ENCODE data around the gene TRIM63. TPM values are rescaled to one million over a fixed set of nuclear protein-coding genes. Genes with fewer than 3 reads are reported as not detected.

The TRIM63 gene
- total and polyA plus RNA-seq, 2 of the 8 experiments (the other 6 are each of a cell fraction or from before 2014, with no cell fraction given), result not detected

GRCh38 chr1:26064553-26064952 lies 2.9 kb downstream of the TRIM63 start:
- Histone ChIP-seq H3K4me2 (ENCODE audit: insufficient read depth in 1 of 2, low read depth in 2 of 2, low read length in 2 of 2) (no peak overlapping the region), H2BK12ac (ENCODE audit: low read depth, low read length) (no peak overlapping the region), H2AFZ (ENCODE audit: low read length) (no peak overlapping the region), H2BK15ac (ENCODE audit: low read length) (no peak overlapping the region), H3K18ac (ENCODE audit: extremely low read depth, low read length) (no peak overlapping the region), H2BK5ac (ENCODE audit: low read depth, low read length) (no peak overlapping the region), H3K23ac (ENCODE audit: insufficient read length) (no peak overlapping the region), H4K20me1 (replicated peaks in 1 of 2; ENCODE audit: control insufficient read depth in 1 of 2, insufficient read depth in 2 of 2, low read length in 2 of 2) (no peaks in the 10 kb centered on the region), H3K79me1 (ENCODE audit: low read depth, low read length) (no peaks in the 10 kb centered on the region), H3K4me3 (ENCODE audit: extremely low read depth in 1 of 4, insufficient read depth in 2 of 4, low read depth in 3 of 4, low read length in 4 of 4) (no peak overlapping the region), H3K4ac (replicated peaks; ENCODE audit: insufficient read length, low read depth, low read length) (no peak overlapping the region), H3K9ac (replicated peaks in 1 of 4; ENCODE audit: extremely low read depth in 1 of 4, low read depth in 3 of 4, low read length in 3 of 4) (no peak overlapping the region), H3K36me3 (ENCODE audit: control insufficient read depth in 2 of 4, insufficient read depth in 4 of 4, low read length in 3 of 4) (no peaks in the 10 kb centered on the region), H4K91ac (replicated peaks; ENCODE audit: insufficient read length, low read length) (no peak overlapping the region), H3K23me2 (ENCODE audit: low read depth, low read length) (no peaks in the 10 kb centered on the region), H3K56ac (replicated peaks; ENCODE audit: insufficient read length, low read depth, low read length) (no peak overlapping the region), H4K8ac (ENCODE audit: extremely low read depth, insufficient read depth, low read length) (no peak overlapping the region), H2AK5ac (ENCODE audit: low read depth, low read length) (no peak overlapping the region), H3K27ac (ENCODE audit: low read depth, low read length) (no peak overlapping the region), H2BK120ac (replicated peaks; ENCODE audit: low read depth, low read length) (no peak overlapping the region), H3K79me2 (ENCODE audit: control insufficient read depth in 1 of 2, insufficient read depth in 2 of 2, low read length in 2 of 2) (no peaks in the 10 kb centered on the region), H2BK20ac (ENCODE audit: low read length) (no peak overlapping the region), H3K27me3 (replicated peaks in 1 of 4; ENCODE audit: control insufficient read depth in 3 of 4, extremely low read depth in 1 of 4, insufficient read depth in 3 of 4, low read length in 3 of 4) (no peaks in the 10 kb centered on the region), H3K9me3 (ENCODE audit: insufficient read depth in 2 of 2, low read depth in 1 of 2, low read length in 1 of 2) (no peaks in the 10 kb centered on the region), H4K5ac (ENCODE audit: insufficient read length, low read depth, low read length) (no peak overlapping the region), H3K14ac (ENCODE audit: insufficient read length) (no peak overlapping the region), H3K4me1 (replicated peaks in 1 of 4; ENCODE audit: control insufficient read depth in 3 of 4, insufficient read depth in 4 of 4, low read length in 3 of 4) (peaks cover 0 to 2% (median 0%) of the 10 kb centered on the region in 4 experiments; a peak in 1 of 7 replicates)
- POLR2A ChIA-PET (ENCODE audit: partially characterized antibody), result interaction anchor here (0.7 kb wide), 1 partner anchor 61 kb away, joined by 4 read pairs; no protein-coding TSS in a partner anchor
- WGBS, 2 experiments (ENCODE audit: extremely low coverage in 1 of 2, insufficient coverage in 1 of 2, insufficient read length in 1 of 2, insufficient replicate concordance in 2 of 2, low coverage in 1 of 2, low lambda C conversion rate in 2 of 2, missing lambda C conversion rate in 1 of 2), result 98% methylated on average over 3 of the region's 3 CpGs; no CpG with 5 or more reads in 1 of the 2 experiments
- CTCF ChIA-PET (ENCODE audit: partially characterized antibody), result interaction anchor here (0.6 to 5.4 kb wide), 6 partner anchors 9 to 92 kb away, joined by 3 to 32 read pairs (median 4); no protein-coding TSS in a partner anchor
- no peak for FAIRE-seq
- no peak for DNase-seq (ENCODE audit: low read depth in 1 of 2, low spot score in 2 of 2)
- TF ChIP-seq YY1 (IDR thresholded peaks at IDR 0.05; ENCODE audit: low read depth, low read length) (no peak), SP2 (IDR thresholded peaks at IDR 0.05; ENCODE audit: low read length) (no peak), CHD1 (IDR thresholded peaks at IDR 0.05; ENCODE audit: low read depth, low read length) (no peak), RNF2 (IDR thresholded peaks at IDR 0.05; ENCODE audit: borderline replicate concordance, low read depth, low read length, missing control alignments, poor library complexity, severe bottlenecking) (no peak), SP4 (IDR thresholded peaks at IDR 0.05; ENCODE audit: low read length) (no peak), GABPA (IDR thresholded peaks at IDR 0.05; ENCODE audit: borderline replicate concordance, insufficient read depth, low read length) (no peak), NANOG (IDR thresholded peaks at IDR 0.05; ENCODE audit: insufficient read depth, low read depth, low read length, poor library complexity, severe bottlenecking) (no peak), JUND (IDR thresholded peaks at IDR 0.05; ENCODE audit: low read length) (no peak), FOSL1 (IDR thresholded peaks at IDR 0.05; ENCODE audit: insufficient read depth, low read depth, low read length) (no peak), EGR1 (IDR thresholded peaks at IDR 0.05; ENCODE audit: borderline replicate concordance, low read depth, low read length) (no peak), POU5F1 (IDR thresholded peaks at IDR 0.05; ENCODE audit: low read depth, low read length) (no peak), JUN (IDR thresholded peaks at IDR 0.05; ENCODE audit: low read depth, low read length) (no peak), SRF (IDR thresholded peaks at IDR 0.05; ENCODE audit: low read depth, low read length) (no peak), TCF12 (IDR thresholded peaks at IDR 0.05; ENCODE audit: low read depth, low read length) (no peak), BCL11A (IDR thresholded peaks at IDR 0.05; ENCODE audit: low read depth in 2 of 2, low read length in 2 of 2) (no peak), ASH2L (IDR thresholded peaks at IDR 0.05; ENCODE audit: low read length) (no peak)

Measured in H1 (cell line).